Measurements from ENCODE around the gene USP12. TPM values are rescaled to one million over a fixed set of nuclear protein-coding genes. Genes with fewer than 3 reads are reported as not detected.

Gene USP12
- total RNA-seq, 1 donor from 2014 or later: 32.1 TPM

- no peak for DNase-seq
These were observed 136.9 kb downstream of the USP12 start for GRCh38 chr13:27034678-27035111.

GRCh38 chr13:27028683-27029480 is 142.7 kb downstream of the USP12 start:
- no peak for DNase-seq

GRCh38 chr13:27027086-27027667 is 144.4 kb downstream of the USP12 start:
- no peak for DNase-seq

GRCh38 chr13:27026396-27026795 is 145.2 kb downstream of the USP12 start:
- no peak for DNase-seq

GRCh38 chr13:27024776-27025492 is 146.7 kb downstream of the USP12 start:
- DNase-seq: no peak

- DNase-seq: no peak
These were observed 147.5 kb downstream of the USP12 start for GRCh38 chr13:27024074-27024461.

GRCh38 chr13:27023385-27024073 is 148.1 kb downstream of the USP12 start:
- DNase-seq: no peak

- peak; percentile 71 for DNase-seq
These were observed 148.9 kb downstream of the USP12 start for GRCh38 chr13:27022571-27023311.

- DNase-seq: no peak
These were observed 151.2 kb downstream of the USP12 start for GRCh38 chr13:27020415-27020814.

- DNase-seq: no peak
These were observed 152.7 kb downstream of the USP12 start for GRCh38 chr13:27018882-27019281.

GRCh38 chr13:27018344-27018861 is 153.2 kb downstream of the USP12 start:
- DNase-seq: no peak

- DNase-seq: peak; percentile 45
These were observed 154.7 kb downstream of the USP12 start for GRCh38 chr13:27016875-27017274.

Other genes with a start within 250 kb of the USP12 start
- 734 TPM for gene RPL21, start 79.7 kb upstream of the USP12 start, total RNA-seq
- 1.7 TPM for gene RASL11A, start 99.0 kb upstream of the USP12 start, total RNA-seq

All from tongue (tissue), 2 donors.